A673 (cell line): ENCODE data around the gene SLC32A1. TPM values are rescaled to one million over a fixed set of nuclear protein-coding genes. Genes with fewer than 3 reads are reported as not detected.

ENCODE experiments used
- BruUV-seq: library from RNA; stranded (reverse); fragments of 400-500 nt; replicated peaks from 2 replicates; lab custom pipeline; 2021; lab: Mats Ljungman, UMichigan
- CTCF ChIA-PET: fragments of 300-600 bp; sonication (Branson Sonifier 250); formaldehyde crosslinking; loops from one replicate; lab custom pipeline; 2022; ENCODE audit warnings: antibody characterized with exemption; lab: Charles Lee
- POLR2A ChIA-PET: fragments of 300-600 bp; sonication (Branson Sonifier 250); formaldehyde crosslinking; loops from one replicate; lab custom pipeline; 2022; ENCODE audit warnings: antibody characterized with exemption; ENCODE audit not compliant: low non-redundant PET; lab: Charles Lee
- DNase-seq: peaks from one replicate; pipeline ENCODE4 v3.0.0-alpha.2; 2015; ENCODE audit warnings: low spot score
- H3K27ac ChIP-seq: fragments of 200-600 bp; sonication (generic); 2 replicates; pipeline ENCODE4 v1.5.1; 2016; ENCODE audit warnings: mixed run types, low read depth, mild to moderate bottlenecking, mixed read lengths, antibody characterized with exemption, low read length; ENCODE audit not compliant: poor library complexity, severe bottlenecking
- H3K27me3 ChIP-seq: fragments of 200-600 bp; sonication (generic); replicated peaks from 2 replicates; pipeline ENCODE4 v1.6.1; 2017; ENCODE audit warnings: mixed run types, low read depth, mild to moderate bottlenecking, mixed read lengths, antibody characterized with exemption, low read length; ENCODE audit not compliant: insufficient read depth, poor library complexity
- H3K36me3 ChIP-seq: fragments of 200-600 bp; sonication (generic); 2 replicates; pipeline ENCODE4 v1.6.1; 2016; ENCODE audit warnings: mixed run types, mild to moderate bottlenecking, mixed read lengths, antibody characterized with exemption, low read length; ENCODE audit not compliant: insufficient read depth, poor library complexity, severe bottlenecking
- H3K4me1 ChIP-seq: fragments of 200-600 bp; sonication (generic); 2 replicates; pipeline ENCODE4 v1.6.1; 2017; ENCODE audit warnings: mixed run types, mild to moderate bottlenecking, mixed read lengths, antibody characterized with exemption, low read length; ENCODE audit not compliant: insufficient read depth, poor library complexity, severe bottlenecking
- H3K4me3 ChIP-seq: fragments of 200-600 bp; sonication (generic); 2 replicates; pipeline ENCODE4 v1.5.1; 2016; ENCODE audit warnings: low read depth, mixed run types, mild to moderate bottlenecking, mixed read lengths, low read length; ENCODE audit not compliant: poor library complexity, severe bottlenecking
- H3K9me3 ChIP-seq: fragments of 200-600 bp; sonication (generic); 2 replicates; pipeline ENCODE4 v1.6.1; 2016; ENCODE audit warnings: mixed run types, low read depth, mild to moderate bottlenecking, mixed read lengths, antibody characterized with exemption, low read length; ENCODE audit not compliant: poor library complexity, severe bottlenecking
- EZH2 ChIP-seq: fragments of 200-600 bp; sonication (generic); IDR thresholded peaks from 2 replicates; pipeline ENCODE4 v1.6.1; 2017; ENCODE audit warnings: borderline replicate concordance, low read depth, mild to moderate bottlenecking, mixed read lengths, antibody characterized with exemption, low read length; ENCODE audit not compliant: poor library complexity, severe bottlenecking
- intact Hi-C: fragments of 100-400 bp; cut with micrococcal nuclease; formaldehyde crosslinking; loops from one replicate; pipeline ENCODE4 v1.10.0; 2022; ENCODE audit not compliant: unreplicated experiment
- total RNA-seq: library from RNA; stranded (reverse); gene quantifications from 2 replicates; pipeline ENCODE4 v1.2.3, GENCODE V29; 2021
- TF ChIP-seq, protein P1 (sequence below): fragments of 300-800, 200-600 bp; sonication (generic); conservative IDR thresholded peaks from 2 replicates; pipeline ENCODE4 v1.5.1; 2017; ENCODE audit warnings: low read depth, mild to moderate bottlenecking, antibody characterized with exemption, low read length, moderate library complexity, mixed read lengths

SLC32A1 gene
- total RNA-seq, 1 experiment from 2014 or later, result not detected

DNA sequence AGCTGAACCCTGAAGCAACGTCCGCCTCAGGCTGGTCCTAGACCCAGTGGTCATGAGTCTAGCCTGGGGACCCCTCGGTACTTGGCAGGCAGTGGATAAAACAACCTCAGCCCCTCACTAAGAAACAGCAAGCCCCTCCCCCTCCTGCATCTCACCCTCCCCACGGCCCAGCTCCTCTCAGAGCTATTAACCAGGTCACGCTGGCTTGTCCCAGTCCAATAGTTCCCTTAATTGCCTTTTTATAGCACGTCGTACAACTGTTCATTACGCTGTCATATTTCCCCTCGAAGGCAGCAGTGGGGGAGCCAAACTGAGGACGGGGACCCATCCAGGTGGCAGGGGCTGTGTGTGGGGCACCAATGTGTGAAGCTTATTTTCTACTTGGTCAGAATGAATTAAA is 8.6 kb upstream of the SLC32A1 start:
- Histone ChIP-seq H3K9me3 (no peaks in the 10 kb centered on the region), H3K4me1 (no peaks in the 10 kb centered on the region), H3K4me3 (no peak overlapping the region), H3K27ac (no peak overlapping the region), H3K36me3 (no peaks in the 10 kb centered on the region), H3K27me3 (peaks cover 69% of the 10 kb centered on the region)
- DNase-seq, result no peak
- no TSS peak for BruUV-seq
- POLR2A ChIA-PET, result interaction anchor here (0.6 kb wide), 1 partner anchor 25 kb away, joined by 6 read pairs; no protein-coding TSS in a partner anchor
- intact Hi-C loops, result no loop called here
- CTCF ChIA-PET, result interaction anchor here (0.7 kb wide), 1 partner anchor 10 kb away, joined by 3 read pairs; no protein-coding TSS in a partner anchor
- no peak for TF ChIP-seq EZH2
- TF ChIP-seq, protein P1, sequence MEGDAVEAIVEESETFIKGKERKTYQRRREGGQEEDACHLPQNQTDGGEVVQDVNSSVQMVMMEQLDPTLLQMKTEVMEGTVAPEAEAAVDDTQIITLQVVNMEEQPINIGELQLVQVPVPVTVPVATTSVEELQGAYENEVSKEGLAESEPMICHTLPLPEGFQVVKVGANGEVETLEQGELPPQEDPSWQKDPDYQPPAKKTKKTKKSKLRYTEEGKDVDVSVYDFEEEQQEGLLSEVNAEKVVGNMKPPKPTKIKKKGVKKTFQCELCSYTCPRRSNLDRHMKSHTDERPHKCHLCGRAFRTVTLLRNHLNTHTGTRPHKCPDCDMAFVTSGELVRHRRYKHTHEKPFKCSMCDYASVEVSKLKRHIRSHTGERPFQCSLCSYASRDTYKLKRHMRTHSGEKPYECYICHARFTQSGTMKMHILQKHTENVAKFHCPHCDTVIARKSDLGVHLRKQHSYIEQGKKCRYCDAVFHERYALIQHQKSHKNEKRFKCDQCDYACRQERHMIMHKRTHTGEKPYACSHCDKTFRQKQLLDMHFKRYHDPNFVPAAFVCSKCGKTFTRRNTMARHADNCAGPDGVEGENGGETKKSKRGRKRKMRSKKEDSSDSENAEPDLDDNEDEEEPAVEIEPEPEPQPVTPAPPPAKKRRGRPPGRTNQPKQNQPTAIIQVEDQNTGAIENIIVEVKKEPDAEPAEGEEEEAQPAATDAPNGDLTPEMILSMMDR, result no peak

DNA sequence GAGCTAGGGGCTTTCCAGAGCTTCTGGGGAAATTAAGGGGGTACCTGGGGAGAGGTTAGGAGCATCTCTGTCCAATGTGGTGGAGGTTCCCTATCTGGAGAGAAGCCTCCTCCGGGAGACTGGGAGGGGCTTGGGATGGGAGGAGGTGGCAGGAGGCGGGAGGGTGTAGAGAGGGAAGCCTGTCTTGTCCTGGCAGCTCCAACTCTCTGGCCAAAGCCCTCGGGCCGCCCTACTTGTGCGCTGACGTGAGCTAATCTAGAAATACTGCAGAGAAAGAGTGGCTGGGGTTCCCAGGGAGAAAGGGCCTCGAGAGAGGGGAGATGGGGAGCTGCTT is 1.6 kb upstream of the SLC32A1 start:
- no peak overlapping the region for H3K4me3 ChIP-seq
- no peaks in the 10 kb centered on the region for H3K9me3 ChIP-seq
- peaks cover 100% of the 10 kb centered on the region for H3K27me3 ChIP-seq
- no peak for TF ChIP-seq EZH2
- TF ChIP-seq, protein P1, result no peak
- intact Hi-C loops, result no loop called here
- ChIA-PET CTCF (no interaction called here), POLR2A (no interaction called here)
- no peaks in the 10 kb centered on the region for H3K36me3 ChIP-seq
- no peak for DNase-seq
- no TSS peak for BruUV-seq
- H3K4me1 ChIP-seq, result no peaks in the 10 kb centered on the region
- no peak overlapping the region for H3K27ac ChIP-seq

DNA sequence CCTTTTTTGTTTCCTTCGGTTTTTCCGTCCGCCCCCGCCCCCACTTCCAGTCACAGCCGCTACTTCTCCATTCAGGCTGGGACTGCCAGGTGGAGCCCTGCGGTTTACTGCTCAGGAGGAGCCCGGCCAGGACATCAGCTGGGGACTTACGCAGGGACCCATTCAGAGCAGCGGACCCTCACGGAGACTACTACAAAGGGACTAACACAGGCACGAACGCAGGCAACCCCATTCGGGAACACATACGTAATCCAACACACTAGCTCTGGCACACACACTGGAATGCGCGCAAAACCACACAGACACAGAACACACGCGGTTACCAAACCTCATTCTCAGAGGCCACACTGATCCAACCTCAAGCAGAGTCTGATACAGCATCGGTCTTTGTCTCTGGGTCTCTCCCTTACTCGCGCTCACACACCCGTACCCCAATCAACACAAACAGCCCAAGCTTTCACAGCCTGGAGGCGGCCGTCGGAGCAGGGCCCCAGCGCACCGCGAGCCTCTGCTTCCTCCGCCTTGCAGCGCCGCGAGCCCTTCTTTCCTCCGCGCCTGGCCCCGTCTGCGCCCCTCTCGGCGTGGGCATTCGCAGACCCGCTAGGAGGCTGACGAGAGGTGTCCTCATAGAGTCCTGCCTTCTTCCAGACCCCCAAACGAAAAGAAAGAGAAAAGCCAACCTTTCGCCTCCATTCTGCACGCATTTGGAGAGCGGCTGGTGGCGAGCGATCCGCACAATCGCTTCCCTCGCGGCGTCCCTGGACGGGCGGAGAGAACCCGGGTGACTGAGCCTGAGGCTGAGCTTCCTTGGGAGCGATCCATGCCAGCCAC is 1.1 kb upstream of the SLC32A1 start:
- no peaks in the 10 kb centered on the region for H3K36me3 ChIP-seq
- ChIA-PET CTCF (no interaction called here), POLR2A (interaction anchor here (0.9 kb wide), 1 partner anchor 203 kb away, joined by 3 read pairs; the partner anchor contains the start of gene FAM83D)
- no TSS peak for BruUV-seq
- H3K27me3 ChIP-seq, result peaks cover 100% of the 10 kb centered on the region
- H3K27ac ChIP-seq, result no peak overlapping the region
- peak; percentile 97 for TF ChIP-seq EZH2
- TF ChIP-seq, protein P1, result no peak
- no peaks in the 10 kb centered on the region for H3K4me1 ChIP-seq
- intact Hi-C loops, result no loop called here
- no peak overlapping the region for H3K4me3 ChIP-seq
- no peaks in the 10 kb centered on the region for H3K9me3 ChIP-seq
- DNase-seq, result no peak
